ENCODE data around the gene TNFRSF8.

Gene TNFRSF8

DNA sequence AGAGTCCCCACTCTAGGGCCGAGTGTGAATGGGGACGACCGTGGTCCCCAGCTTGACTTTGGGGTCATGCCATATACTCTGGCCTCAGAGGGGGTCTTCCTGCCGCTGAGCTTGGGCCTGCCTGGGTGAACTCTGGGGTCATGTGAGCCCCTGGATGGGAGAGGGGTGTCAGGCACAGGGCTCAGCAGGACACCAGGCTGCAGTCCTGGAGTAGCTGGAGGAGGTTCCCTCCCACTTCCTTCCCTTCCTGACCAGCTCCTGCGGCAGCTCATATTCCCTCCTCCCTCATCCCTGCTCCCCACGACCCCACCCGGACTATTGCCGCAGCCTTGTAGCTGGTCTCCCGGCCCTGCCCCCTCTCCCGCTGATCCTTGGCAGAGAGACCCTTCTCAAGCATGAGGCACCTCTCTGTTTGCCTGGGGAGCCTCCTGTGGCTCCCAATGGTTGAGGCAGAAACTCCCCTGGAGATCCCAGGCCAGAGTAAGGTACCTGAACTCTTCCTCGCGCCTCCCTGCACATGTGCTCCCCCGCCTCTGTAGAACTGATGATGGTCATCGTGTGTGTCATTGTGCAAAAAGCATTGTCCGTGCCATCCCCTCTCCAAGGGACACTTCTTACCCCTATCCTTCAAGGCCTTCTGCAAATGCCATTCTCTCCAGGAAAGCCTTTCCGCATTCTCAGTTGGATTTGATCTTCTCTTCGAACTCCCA is 105.5 kb downstream of the TNFRSF8 start:
- H3K4me2 ChIP-seq (ENCODE audit: low read length), result no peak overlapping the region
- no peak overlapping the region for H2AFZ ChIP-seq (ENCODE audit: low read length)
- no peaks in the 10 kb centered on the region for H3K36me3 ChIP-seq (ENCODE audit: insufficient read depth, low read length)
- no peak overlapping the region for H3K4me3 ChIP-seq (ENCODE audit: low read depth, low read length, poor library complexity, severe bottlenecking)
- no peaks in the 10 kb centered on the region for H3K79me2 ChIP-seq (ENCODE audit: insufficient read depth, low read length)
- no peaks in the 10 kb centered on the region for H3K9me3 ChIP-seq (ENCODE audit: low read length)
- peaks cover 13% of the 10 kb centered on the region; the same call in 1 of the 2 replicates for H3K27me3 ChIP-seq (ENCODE audit: insufficient read depth, low read length)
- no peaks in the 10 kb centered on the region for H3K9me2 ChIP-seq (ENCODE audit: low read depth, low read length)
- no peaks in the 10 kb centered on the region for H3K4me1 ChIP-seq (ENCODE audit: insufficient read depth, low read length, severe bottlenecking)
- no peaks in the 10 kb centered on the region for H3F3A ChIP-seq (ENCODE audit: insufficient read depth, low read length)
- H3K9ac ChIP-seq (ENCODE audit: low read length), result no peak overlapping the region
- H3K27ac ChIP-seq (ENCODE audit: low read depth, low read length, poor library complexity, severe bottlenecking), result no peak overlapping the region
- H4K20me1 ChIP-seq (ENCODE audit: insufficient read depth, low read length), result no peaks in the 10 kb centered on the region
- TF ChIP-seq, protein P1, sequence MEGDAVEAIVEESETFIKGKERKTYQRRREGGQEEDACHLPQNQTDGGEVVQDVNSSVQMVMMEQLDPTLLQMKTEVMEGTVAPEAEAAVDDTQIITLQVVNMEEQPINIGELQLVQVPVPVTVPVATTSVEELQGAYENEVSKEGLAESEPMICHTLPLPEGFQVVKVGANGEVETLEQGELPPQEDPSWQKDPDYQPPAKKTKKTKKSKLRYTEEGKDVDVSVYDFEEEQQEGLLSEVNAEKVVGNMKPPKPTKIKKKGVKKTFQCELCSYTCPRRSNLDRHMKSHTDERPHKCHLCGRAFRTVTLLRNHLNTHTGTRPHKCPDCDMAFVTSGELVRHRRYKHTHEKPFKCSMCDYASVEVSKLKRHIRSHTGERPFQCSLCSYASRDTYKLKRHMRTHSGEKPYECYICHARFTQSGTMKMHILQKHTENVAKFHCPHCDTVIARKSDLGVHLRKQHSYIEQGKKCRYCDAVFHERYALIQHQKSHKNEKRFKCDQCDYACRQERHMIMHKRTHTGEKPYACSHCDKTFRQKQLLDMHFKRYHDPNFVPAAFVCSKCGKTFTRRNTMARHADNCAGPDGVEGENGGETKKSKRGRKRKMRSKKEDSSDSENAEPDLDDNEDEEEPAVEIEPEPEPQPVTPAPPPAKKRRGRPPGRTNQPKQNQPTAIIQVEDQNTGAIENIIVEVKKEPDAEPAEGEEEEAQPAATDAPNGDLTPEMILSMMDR (IDR thresholded peaks at IDR 0.05; ENCODE audit: low read length), result no peak
- TF ChIP-seq EZH2 (IDR thresholded peaks at IDR 0.05; ENCODE audit: borderline replicate concordance, low read length), result no peak

DNA sequence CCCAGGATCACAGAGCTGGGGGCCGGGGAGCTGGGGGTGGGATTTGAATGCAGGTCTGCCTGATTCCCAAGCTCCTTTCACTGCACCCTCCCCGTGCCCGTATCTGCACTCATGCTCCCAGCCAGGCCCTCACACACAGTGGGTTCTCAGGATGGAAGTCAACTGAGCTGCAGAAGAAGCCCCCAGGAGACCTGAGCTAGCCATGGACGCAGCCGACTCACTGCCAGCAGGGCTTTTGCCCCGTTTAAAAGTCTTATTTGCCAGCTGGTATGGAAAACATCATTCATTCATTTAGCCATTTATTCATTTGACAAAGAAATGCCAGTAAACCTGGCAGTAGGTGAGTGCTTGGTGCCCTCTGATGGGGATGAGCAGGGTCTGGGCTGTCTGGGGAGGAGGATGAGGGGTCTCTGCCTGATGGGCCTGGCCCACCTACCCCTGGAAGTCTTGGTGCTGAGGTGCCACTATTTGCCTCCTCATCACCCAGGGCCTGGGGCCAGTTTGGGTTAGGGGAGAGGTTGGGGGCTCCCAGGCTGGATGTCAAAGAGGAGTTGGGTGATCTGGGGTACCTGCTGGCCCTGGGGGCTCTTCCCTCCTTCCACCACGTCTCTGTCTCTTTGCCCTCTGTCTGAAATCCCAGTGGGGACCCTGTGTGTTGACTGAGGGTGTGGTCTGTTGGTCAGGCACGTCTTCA is 106.5 kb downstream of the TNFRSF8 start:
- Histone ChIP-seq H3K4me3 (ENCODE audit: low read depth, low read length, poor library complexity, severe bottlenecking) (no peak overlapping the region), H3K27ac (ENCODE audit: low read depth, low read length, poor library complexity, severe bottlenecking) (no peak overlapping the region), H3K9me2 (ENCODE audit: low read depth, low read length) (no peaks in the 10 kb centered on the region), H3K4me1 (ENCODE audit: insufficient read depth, low read length, severe bottlenecking) (no peaks in the 10 kb centered on the region), H3K9ac (ENCODE audit: low read length) (no peak overlapping the region), H3K27me3 (ENCODE audit: insufficient read depth, low read length) (peaks cover 14% of the 10 kb centered on the region; the same call in 1 of the 2 replicates), H3F3A (ENCODE audit: insufficient read depth, low read length) (no peaks in the 10 kb centered on the region), H4K20me1 (ENCODE audit: insufficient read depth, low read length) (no peaks in the 10 kb centered on the region), H3K9me3 (ENCODE audit: low read length) (no peaks in the 10 kb centered on the region), H3K79me2 (ENCODE audit: insufficient read depth, low read length) (no peaks in the 10 kb centered on the region), H2AFZ (ENCODE audit: low read length) (no peak overlapping the region), H3K36me3 (ENCODE audit: insufficient read depth, low read length) (no peaks in the 10 kb centered on the region), H3K4me2 (ENCODE audit: low read length) (no peak overlapping the region)
- no peak for TF ChIP-seq EZH2 (IDR thresholded peaks at IDR 0.05; ENCODE audit: borderline replicate concordance, low read length)
- TF ChIP-seq, protein P1 (IDR thresholded peaks at IDR 0.05; ENCODE audit: low read length), result no peak

DNA sequence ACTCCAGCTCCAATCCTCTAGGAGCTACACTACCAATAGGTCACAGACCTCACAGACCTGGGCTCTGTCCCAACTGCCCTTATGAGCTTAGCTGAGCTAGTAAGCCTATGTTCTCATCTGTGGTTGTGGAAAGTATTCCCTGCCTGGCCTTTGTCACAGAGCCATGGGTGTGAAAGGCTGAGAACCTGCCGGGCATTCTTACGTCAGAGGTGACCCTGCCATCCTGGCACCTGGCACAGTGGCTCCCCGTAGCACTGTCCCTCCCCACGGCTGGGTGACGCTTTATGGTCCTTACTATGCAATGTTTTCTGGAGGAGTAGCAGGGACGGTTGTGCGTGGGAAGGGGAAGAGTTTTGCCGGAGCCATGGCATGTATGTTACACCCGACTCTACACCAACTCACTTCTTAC is 107.2 kb downstream of the TNFRSF8 start:
- H3K9me3 ChIP-seq (ENCODE audit: low read length), result no peaks in the 10 kb centered on the region
- H3K4me2 ChIP-seq (ENCODE audit: low read length), result no peak overlapping the region
- H3K4me3 ChIP-seq (ENCODE audit: low read depth, low read length, poor library complexity, severe bottlenecking), result no peak overlapping the region
- H3F3A ChIP-seq (ENCODE audit: insufficient read depth, low read length), result no peaks in the 10 kb centered on the region
- peaks cover 14% of the 10 kb centered on the region; the same call in 1 of the 2 replicates for H3K27me3 ChIP-seq (ENCODE audit: insufficient read depth, low read length)
- H3K36me3 ChIP-seq (ENCODE audit: insufficient read depth, low read length), result no peaks in the 10 kb centered on the region
- no peaks in the 10 kb centered on the region for H4K20me1 ChIP-seq (ENCODE audit: insufficient read depth, low read length)
- TF ChIP-seq, protein P1 (IDR thresholded peaks at IDR 0.05; ENCODE audit: low read length), result no peak
- TF ChIP-seq EZH2 (IDR thresholded peaks at IDR 0.05; ENCODE audit: borderline replicate concordance, low read length), result no peak
- H3K27ac ChIP-seq (ENCODE audit: low read depth, low read length, poor library complexity, severe bottlenecking), result no peak overlapping the region
- H2AFZ ChIP-seq (ENCODE audit: low read length), result no peak overlapping the region
- H3K9me2 ChIP-seq (ENCODE audit: low read depth, low read length), result no peaks in the 10 kb centered on the region
- no peaks in the 10 kb centered on the region for H3K4me1 ChIP-seq (ENCODE audit: insufficient read depth, low read length, severe bottlenecking)
- H3K79me2 ChIP-seq (ENCODE audit: insufficient read depth, low read length), result no peaks in the 10 kb centered on the region
- H3K9ac ChIP-seq (ENCODE audit: low read length), result no peak overlapping the region
